GM23338 (cell line): ENCODE results near the gene HDHD3. TPM values are rescaled to one million over a fixed set of nuclear protein-coding genes. Genes with fewer than 3 reads are reported as not detected.

Source experiments
- ATAC-seq: fragments of 200-7000 bp; cut with Tn5 transposase; 3 replicates; pipeline ENCODE4 v1.9.1; 2020
- DNase-seq: peaks from one replicate; pipeline ENCODE4 v3.0.0-alpha.2; 2015; ENCODE audit warnings: low spot score
- H2AFZ ChIP-seq: fragments of 200-600 bp; sonication (generic); 2 replicates; pipeline ENCODE4 v1.8.0; 2016; ENCODE audit warnings: antibody characterized with exemption, mild to moderate bottlenecking, moderate library complexity
- H3F3A ChIP-seq: fragments of 200-600 bp; sonication (generic); replicated peaks from 2 replicates; pipeline ENCODE4 v1.8.0; 2017; ENCODE audit warnings: antibody characterized with exemption, mixed run types, low read depth
- H3K27ac ChIP-seq: fragments of 200-600 bp; sonication (generic); 2 replicates; pipeline ENCODE4 v1.6.1; 2016; ENCODE audit warnings: low read depth
- H3K27me3 ChIP-seq: fragments of 200-600 bp; sonication (generic); 2 replicates; pipeline ENCODE4 v1.8.0; 2016; ENCODE audit warnings: mild to moderate bottlenecking, mixed run types, moderate library complexity; ENCODE audit not compliant: insufficient read depth
- H3K36me3 ChIP-seq: fragments of 200-600 bp; sonication (generic); 2 replicates; pipeline ENCODE4 v1.8.0; 2016; ENCODE audit warnings: mild to moderate bottlenecking; ENCODE audit not compliant: insufficient read depth
- H3K4me1 ChIP-seq: fragments of 200-600 bp; sonication (generic); 2 replicates; pipeline ENCODE4 v1.8.0; 2016; ENCODE audit warnings: mild to moderate bottlenecking, moderate library complexity; ENCODE audit not compliant: insufficient read depth
- H3K4me2 ChIP-seq: fragments of 200-600 bp; sonication (generic); 2 replicates; pipeline ENCODE4 v1.7.1; 2017; ENCODE audit warnings: mixed run types
- H3K4me3 ChIP-seq: fragments of 200-600 bp; sonication (generic); 2 replicates; pipeline ENCODE4 v1.6.1; 2016; ENCODE audit warnings: mixed run types
- H3K79me2 ChIP-seq: fragments of 200-600 bp; sonication (generic); replicated peaks from 2 replicates; pipeline ENCODE4 v1.8.0; 2017; ENCODE audit warnings: mild to moderate bottlenecking; ENCODE audit not compliant: insufficient read depth
- H3K9me2 ChIP-seq: fragments of 200-600 bp; sonication (generic); 2 replicates; pipeline ENCODE4 v1.8.0; 2017; ENCODE audit not compliant: insufficient read depth
- H4K20me1 ChIP-seq: fragments of 200-600 bp; sonication (generic); replicated peaks from 2 replicates; pipeline ENCODE4 v1.8.0; 2017; ENCODE audit warnings: mild to moderate bottlenecking; ENCODE audit not compliant: insufficient read depth
- H3K27ac Mint-ChIP-seq: 2 replicates; pipeline ENCODE4 v1.8.0; 2020; ENCODE audit warnings: inconsistent platforms, mild to moderate bottlenecking, moderate library complexity, mixed read lengths
- H3K27me3 Mint-ChIP-seq: 3 replicates; pipeline ENCODE4 v1.8.0; 2022; ENCODE audit warnings: low read depth, mild to moderate bottlenecking, moderate library complexity, mixed read lengths, inconsistent platforms; ENCODE audit not compliant: insufficient read depth, poor library complexity
- H3K36me3 Mint-ChIP-seq: 3 replicates; pipeline ENCODE4 v1.8.0; 2021; ENCODE audit warnings: low read depth, mild to moderate bottlenecking, inconsistent platforms, moderate library complexity, mixed read lengths
- H3K4me1 Mint-ChIP-seq: 3 replicates; pipeline ENCODE4 v1.8.0; 2020; ENCODE audit warnings: mild to moderate bottlenecking, inconsistent platforms, mixed read lengths
- H3K4me3 Mint-ChIP-seq: 3 replicates; pipeline ENCODE4 v1.8.0; 2021; ENCODE audit warnings: moderate library complexity, mild to moderate bottlenecking, inconsistent platforms, mixed read lengths
- H3K9me3 Mint-ChIP-seq: 3 replicates; pipeline ENCODE4 v1.8.0; 2020; ENCODE audit warnings: moderate library complexity, mild to moderate bottlenecking, inconsistent platforms, mixed read lengths
- NANOG ChIP-seq: IDR thresholded peaks from 2 replicates; pipeline ENCODE4 v1.6.1; 2016; ENCODE audit warnings: antibody characterized with exemption, borderline replicate concordance
- POLR2AphosphoS5 ChIP-seq: IDR thresholded peaks from 2 replicates; pipeline ENCODE4 v1.6.1; 2016; ENCODE audit warnings: antibody characterized with exemption, low read depth
- ZNF114 ChIP-seq: fragments of 250-450 bp; sonication (Bioruptor Pico); IDR thresholded peaks from 2 replicates; pipeline ENCODE4 v1.5.0; 2020; ENCODE audit warnings: mild to moderate bottlenecking, moderate library complexity
- ZNF331 ChIP-seq: fragments of 250-450 bp; sonication (Bioruptor Pico); IDR thresholded peaks from 2 replicates; pipeline ENCODE4 v1.5.0; 2020; ENCODE audit warnings: low read depth, mild to moderate bottlenecking, moderate library complexity
- polyA plus RNA-seq: library from polyadenylated mRNA; unstranded; fragments of >200 nt; fragmentation: Nextera tagmentation; extraction: Ambion mirVana; gene quantifications from 2 replicates; pipeline ENCODE4 v1.2.1, GENCODE V29; 2016
- total RNA-seq: library from RNA; depleted of rRNA; stranded (reverse); fragments of >200 nt; shearing (Covaris generic); gene quantifications from 2 replicates; pipeline ENCODE4 v1.2.3, GENCODE V29; 2014
- TF ChIP-seq, protein P1 (sequence below): IDR thresholded peaks from 2 replicates; pipeline ENCODE4 v1.6.1; 2016; ENCODE audit warnings: antibody characterized with exemption
- TF ChIP-seq, protein P2 (sequence below): IDR thresholded peaks from one replicate; pipeline ENCODE4 v1.6.1; 2018; ENCODE audit warnings: antibody characterized with exemption; ENCODE audit not compliant: unreplicated experiment
- TF ChIP-seq, protein P3 (sequence below): fragments of 250-450 bp; sonication (Bioruptor Pico); IDR thresholded peaks from 2 replicates; pipeline ENCODE4 v1.5.0; 2020; ENCODE audit warnings: mild to moderate bottlenecking, moderate library complexity

HDHD3 gene
- total and polyA plus RNA-seq, 2 experiments from 2014 or later, result 9.5 to 17.7 TPM

DNA sequence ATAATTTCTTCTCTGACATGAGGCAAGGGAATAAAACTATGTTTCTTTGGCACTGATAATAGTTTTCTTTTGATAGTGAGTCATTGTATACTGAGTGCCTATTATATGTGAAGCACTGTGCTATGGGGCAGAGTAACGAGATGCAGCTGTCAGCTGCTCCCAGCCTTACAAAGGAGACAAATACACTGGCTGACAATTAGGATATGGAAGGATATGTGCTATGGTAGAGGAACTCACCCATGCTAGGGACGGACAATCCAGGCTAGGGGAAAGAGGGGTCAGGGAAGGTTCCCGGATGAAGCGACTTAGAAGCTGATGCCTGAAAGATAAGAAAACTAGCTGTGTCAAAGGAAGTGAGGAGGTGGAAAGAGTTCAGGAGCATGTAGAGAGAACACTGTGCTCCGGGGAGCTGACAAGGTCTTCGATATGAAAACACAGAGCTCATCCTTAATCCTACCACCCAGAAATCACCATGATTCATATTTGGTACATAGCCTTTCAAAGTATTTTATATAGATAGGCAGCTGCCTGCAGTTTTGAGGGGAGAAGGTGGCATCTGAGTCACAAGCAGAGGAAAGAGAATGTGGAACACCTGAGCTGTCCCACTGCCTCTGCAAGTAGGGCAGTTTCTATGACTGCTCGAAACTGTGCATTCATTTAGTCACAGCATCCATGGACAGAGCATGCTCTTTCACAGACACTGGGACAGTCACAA, 15.3 kb downstream of the HDHD3 start:
- no peaks in the 10 kb centered on the region for H3K4me1 ChIP-seq
- ATAC-seq (no peak), DNase-seq (no peak)
- no peaks in the 10 kb centered on the region for H3K9me2 ChIP-seq
- no peaks in the 10 kb centered on the region for H3K4me1 Mint-ChIP-seq
- no peak overlapping the region for H2AFZ ChIP-seq
- no peak overlapping the region for H3K27ac Mint-ChIP-seq
- no peaks in the 10 kb centered on the region for H3F3A ChIP-seq
- H3K4me3 ChIP-seq, result no peak overlapping the region
- H3K4me2 ChIP-seq, result no peak overlapping the region
- no peak for TF ChIP-seq ZNF331
- TF ChIP-seq NANOG, result no peak
- TF ChIP-seq POLR2AphosphoS5, result no peak
- no peaks in the 10 kb centered on the region for H3K27me3 Mint-ChIP-seq
- no peaks in the 10 kb centered on the region for H3K36me3 Mint-ChIP-seq
- no peak overlapping the region for H3K27ac ChIP-seq
- H3K79me2 ChIP-seq, result no peaks in the 10 kb centered on the region
- H3K27me3 ChIP-seq, result no peaks in the 10 kb centered on the region
- no peak overlapping the region for H3K4me3 Mint-ChIP-seq
- no peaks in the 10 kb centered on the region for H3K36me3 ChIP-seq
- H3K9me3 Mint-ChIP-seq, result no peaks in the 10 kb centered on the region
- H4K20me1 ChIP-seq, result no peaks in the 10 kb centered on the region

DNA sequence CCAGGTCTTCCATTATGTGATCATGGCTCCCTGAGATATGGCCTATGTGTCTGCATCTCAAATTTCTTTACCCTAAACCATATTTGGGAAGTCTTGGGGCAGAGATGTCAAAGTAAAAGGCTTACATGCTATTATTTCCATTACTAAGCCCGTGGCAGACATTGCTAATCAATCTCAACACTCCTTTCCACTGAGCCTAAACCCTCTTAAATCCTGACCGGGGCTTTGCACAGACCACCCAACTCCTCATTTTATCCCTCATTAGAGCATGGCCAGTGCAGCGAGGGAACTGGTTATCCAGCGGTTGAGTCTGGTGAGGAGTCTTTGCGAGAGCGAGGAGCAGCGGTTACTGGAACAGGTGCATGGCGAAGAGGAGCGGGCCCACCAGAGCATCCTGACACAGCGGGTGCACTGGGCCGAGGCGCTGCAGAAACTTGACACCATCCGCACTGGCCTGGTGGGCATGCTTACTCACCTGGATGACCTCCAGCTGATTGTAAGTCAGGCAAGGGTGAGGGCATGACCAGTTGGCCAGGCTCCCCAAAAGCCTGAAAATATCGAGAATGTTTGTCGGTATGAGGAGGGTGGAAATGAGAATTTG, 16.4 kb downstream of the HDHD3 start:
- no peaks in the 10 kb centered on the region for H3K79me2 ChIP-seq
- Mint-ChIP-seq H3K36me3 (no peaks in the 10 kb centered on the region), H3K27me3 (no peaks in the 10 kb centered on the region), H3K9me3 (no peaks in the 10 kb centered on the region), H3K4me3 (no peak overlapping the region), H3K27ac (no peak overlapping the region), H3K4me1 (no peaks in the 10 kb centered on the region)
- no peak for TF ChIP-seq NANOG
- TF ChIP-seq POLR2AphosphoS5, result no peak
- TF ChIP-seq ZNF114 (CRISPR knock-in tag), result no peak
- TF ChIP-seq, protein P1, sequence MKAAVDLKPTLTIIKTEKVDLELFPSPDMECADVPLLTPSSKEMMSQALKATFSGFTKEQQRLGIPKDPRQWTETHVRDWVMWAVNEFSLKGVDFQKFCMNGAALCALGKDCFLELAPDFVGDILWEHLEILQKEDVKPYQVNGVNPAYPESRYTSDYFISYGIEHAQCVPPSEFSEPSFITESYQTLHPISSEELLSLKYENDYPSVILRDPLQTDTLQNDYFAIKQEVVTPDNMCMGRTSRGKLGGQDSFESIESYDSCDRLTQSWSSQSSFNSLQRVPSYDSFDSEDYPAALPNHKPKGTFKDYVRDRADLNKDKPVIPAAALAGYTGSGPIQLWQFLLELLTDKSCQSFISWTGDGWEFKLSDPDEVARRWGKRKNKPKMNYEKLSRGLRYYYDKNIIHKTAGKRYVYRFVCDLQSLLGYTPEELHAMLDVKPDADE, result no peak
- TF ChIP-seq, protein P2, sequence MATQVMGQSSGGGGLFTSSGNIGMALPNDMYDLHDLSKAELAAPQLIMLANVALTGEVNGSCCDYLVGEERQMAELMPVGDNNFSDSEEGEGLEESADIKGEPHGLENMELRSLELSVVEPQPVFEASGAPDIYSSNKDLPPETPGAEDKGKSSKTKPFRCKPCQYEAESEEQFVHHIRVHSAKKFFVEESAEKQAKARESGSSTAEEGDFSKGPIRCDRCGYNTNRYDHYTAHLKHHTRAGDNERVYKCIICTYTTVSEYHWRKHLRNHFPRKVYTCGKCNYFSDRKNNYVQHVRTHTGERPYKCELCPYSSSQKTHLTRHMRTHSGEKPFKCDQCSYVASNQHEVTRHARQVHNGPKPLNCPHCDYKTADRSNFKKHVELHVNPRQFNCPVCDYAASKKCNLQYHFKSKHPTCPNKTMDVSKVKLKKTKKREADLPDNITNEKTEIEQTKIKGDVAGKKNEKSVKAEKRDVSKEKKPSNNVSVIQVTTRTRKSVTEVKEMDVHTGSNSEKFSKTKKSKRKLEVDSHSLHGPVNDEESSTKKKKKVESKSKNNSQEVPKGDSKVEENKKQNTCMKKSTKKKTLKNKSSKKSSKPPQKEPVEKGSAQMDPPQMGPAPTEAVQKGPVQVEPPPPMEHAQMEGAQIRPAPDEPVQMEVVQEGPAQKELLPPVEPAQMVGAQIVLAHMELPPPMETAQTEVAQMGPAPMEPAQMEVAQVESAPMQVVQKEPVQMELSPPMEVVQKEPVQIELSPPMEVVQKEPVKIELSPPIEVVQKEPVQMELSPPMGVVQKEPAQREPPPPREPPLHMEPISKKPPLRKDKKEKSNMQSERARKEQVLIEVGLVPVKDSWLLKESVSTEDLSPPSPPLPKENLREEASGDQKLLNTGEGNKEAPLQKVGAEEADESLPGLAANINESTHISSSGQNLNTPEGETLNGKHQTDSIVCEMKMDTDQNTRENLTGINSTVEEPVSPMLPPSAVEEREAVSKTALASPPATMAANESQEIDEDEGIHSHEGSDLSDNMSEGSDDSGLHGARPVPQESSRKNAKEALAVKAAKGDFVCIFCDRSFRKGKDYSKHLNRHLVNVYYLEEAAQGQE, result no peak
- TF ChIP-seq, protein P3, sequence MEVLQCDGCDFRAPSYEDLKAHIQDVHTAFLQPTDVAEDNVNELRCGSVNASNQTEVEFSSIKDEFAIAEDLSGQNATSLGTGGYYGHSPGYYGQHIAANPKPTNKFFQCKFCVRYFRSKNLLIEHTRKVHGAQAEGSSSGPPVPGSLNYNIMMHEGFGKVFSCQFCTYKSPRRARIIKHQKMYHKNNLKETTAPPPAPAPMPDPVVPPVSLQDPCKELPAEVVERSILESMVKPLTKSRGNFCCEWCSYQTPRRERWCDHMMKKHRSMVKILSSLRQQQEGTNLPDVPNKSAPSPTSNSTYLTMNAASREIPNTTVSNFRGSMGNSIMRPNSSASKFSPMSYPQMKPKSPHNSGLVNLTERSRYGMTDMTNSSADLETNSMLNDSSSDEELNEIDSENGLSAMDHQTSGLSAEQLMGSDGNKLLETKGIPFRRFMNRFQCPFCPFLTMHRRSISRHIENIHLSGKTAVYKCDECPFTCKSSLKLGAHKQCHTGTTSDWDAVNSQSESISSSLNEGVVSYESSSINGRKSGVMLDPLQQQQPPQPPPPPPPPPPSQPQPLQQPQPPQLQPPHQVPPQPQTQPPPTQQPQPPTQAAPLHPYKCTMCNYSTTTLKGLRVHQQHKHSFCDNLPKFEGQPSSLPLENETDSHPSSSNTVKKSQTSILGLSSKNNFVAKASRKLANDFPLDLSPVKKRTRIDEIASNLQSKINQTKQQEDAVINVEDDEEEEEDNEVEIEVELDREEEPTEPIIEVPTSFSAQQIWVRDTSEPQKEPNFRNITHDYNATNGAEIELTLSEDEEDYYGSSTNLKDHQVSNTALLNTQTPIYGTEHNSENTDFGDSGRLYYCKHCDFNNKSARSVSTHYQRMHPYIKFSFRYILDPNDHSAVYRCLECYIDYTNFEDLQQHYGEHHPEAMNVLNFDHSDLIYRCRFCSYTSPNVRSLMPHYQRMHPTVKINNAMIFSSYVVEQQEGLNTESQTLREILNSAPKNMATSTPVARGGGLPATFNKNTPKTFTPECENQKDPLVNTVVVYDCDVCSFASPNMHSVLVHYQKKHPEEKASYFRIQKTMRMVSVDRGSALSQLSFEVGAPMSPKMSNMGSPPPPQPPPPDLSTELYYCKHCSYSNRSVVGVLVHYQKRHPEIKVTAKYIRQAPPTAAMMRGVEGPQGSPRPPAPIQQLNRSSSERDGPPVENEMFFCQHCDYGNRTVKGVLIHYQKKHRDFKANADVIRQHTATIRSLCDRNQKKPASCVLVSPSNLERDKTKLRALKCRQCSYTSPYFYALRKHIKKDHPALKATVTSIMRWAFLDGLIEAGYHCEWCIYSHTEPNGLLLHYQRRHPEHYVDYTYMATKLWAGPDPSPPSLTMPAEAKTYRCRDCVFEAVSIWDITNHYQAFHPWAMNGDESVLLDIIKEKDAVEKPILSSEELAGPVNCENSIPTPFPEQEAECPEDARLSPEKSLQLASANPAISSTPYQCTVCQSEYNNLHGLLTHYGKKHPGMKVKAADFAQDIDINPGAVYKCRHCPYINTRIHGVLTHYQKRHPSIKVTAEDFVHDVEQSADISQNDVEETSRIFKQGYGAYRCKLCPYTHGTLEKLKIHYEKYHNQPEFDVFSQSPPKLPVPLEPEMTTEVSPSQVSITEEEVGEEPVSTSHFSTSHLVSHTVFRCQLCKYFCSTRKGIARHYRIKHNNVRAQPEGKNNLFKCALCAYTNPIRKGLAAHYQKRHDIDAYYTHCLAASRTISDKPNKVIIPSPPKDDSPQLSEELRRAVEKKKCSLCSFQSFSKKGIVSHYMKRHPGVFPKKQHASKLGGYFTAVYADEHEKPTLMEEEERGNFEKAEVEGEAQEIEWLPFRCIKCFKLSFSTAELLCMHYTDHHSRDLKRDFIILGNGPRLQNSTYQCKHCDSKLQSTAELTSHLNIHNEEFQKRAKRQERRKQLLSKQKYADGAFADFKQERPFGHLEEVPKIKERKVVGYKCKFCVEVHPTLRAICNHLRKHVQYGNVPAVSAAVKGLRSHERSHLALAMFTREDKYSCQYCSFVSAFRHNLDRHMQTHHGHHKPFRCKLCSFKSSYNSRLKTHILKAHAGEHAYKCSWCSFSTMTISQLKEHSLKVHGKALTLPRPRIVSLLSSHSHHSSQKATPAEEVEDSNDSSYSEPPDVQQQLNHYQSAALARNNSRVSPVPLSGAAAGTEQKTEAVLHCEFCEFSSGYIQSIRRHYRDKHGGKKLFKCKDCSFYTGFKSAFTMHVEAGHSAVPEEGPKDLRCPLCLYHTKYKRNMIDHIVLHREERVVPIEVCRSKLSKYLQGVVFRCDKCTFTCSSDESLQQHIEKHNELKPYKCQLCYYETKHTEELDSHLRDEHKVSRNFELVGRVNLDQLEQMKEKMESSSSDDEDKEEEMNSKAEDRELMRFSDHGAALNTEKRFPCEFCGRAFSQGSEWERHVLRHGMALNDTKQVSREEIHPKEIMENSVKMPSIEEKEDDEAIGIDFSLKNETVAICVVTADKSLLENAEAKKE (CRISPR knock-in tag), result no peak
- no peaks in the 10 kb centered on the region for H3K9me2 ChIP-seq
- H3K4me3 ChIP-seq, result no peak overlapping the region
- no peaks in the 10 kb centered on the region for H3K4me1 ChIP-seq
- H3K27me3 ChIP-seq, result no peaks in the 10 kb centered on the region
- ATAC-seq (no peak), DNase-seq (no peak)
- no peak overlapping the region for H3K4me2 ChIP-seq
- H2AFZ ChIP-seq, result no peak overlapping the region
- H4K20me1 ChIP-seq, result no peaks in the 10 kb centered on the region
- H3K27ac ChIP-seq, result no peak overlapping the region
- no peaks in the 10 kb centered on the region for H3F3A ChIP-seq
- H3K36me3 ChIP-seq, result no peaks in the 10 kb centered on the region
